GM10847 (cell line): Measurements from ENCODE around the gene NTNG1.

Experiments used
- POLR2A ChIP-seq: IDR thresholded peaks from 2 replicates; pipeline ENCODE4 v1.6.1; 2011; ENCODE audit not compliant: insufficient read length; ENCODE audit errors: extremely low read depth

Gene NTNG1

DNA sequence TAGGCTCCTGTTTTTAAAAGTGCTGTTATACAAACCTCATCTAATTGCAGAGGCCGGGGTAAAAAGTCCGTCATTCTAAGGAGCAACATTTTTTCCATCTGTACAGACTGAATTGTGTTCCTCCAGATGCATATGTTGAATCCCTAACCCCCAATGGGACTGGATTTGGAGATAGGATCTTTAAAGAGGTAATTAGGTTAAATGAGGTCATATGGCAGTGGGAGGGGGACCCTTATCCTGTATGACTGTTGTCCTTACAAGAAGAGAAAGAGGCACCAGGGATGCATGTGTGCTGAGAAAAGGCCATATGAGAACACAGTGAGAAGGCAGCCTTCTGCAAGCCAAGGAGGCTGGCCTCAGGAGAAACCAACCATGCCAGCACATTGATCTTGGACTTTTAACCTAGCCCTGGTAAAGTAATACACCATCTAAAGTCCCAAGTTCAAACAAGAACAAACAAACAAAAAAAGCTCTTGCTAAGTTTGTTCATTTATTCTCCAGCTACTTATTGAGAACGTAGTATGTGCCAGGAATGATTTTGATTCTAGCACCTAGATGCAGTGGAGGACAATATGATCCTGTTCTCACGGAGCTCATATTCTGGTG is 352.4 kb downstream of the NTNG1 start:
- TF ChIP-seq POLR2A, result no peak

DNA sequence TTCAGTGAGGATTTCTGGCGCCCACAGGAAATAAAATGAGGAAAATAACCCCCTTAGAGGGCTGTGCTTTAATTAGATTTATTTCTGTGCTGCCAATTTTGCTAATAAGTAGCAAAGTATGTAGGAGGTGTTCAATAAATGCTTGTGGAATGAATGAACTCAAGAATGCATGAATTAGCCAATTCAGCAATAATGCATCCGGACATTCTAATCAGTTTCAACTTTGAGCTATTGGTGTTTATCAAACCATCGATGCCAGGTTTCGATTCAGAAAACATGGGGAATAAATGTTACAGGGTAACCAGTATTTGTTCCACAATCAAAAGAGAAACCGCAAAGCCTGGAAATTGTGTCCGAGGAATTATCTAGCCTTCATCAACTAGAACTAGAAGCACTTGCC is 353.2 kb downstream of the NTNG1 start:
- TF ChIP-seq POLR2A, result no peak

DNA sequence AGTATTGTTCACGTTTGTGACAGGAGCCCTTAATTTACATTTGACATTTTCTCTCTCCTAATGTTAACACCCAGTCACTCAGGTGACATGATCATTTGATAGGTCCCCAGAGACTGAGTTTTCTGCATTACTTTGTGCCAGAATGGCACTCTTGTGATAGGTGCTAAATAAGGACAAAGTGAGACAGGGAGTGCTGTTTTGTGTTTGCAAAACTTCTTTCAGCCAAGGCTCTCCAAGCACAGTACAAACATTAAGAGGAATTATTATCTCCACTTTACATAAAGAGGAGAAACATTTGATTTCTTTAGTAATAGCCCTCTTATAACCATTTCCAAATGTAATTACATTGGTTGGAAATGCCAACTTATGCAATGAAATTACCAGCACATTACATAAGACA is 355.2 kb downstream of the NTNG1 start:
- no peak for TF ChIP-seq POLR2A

DNA sequence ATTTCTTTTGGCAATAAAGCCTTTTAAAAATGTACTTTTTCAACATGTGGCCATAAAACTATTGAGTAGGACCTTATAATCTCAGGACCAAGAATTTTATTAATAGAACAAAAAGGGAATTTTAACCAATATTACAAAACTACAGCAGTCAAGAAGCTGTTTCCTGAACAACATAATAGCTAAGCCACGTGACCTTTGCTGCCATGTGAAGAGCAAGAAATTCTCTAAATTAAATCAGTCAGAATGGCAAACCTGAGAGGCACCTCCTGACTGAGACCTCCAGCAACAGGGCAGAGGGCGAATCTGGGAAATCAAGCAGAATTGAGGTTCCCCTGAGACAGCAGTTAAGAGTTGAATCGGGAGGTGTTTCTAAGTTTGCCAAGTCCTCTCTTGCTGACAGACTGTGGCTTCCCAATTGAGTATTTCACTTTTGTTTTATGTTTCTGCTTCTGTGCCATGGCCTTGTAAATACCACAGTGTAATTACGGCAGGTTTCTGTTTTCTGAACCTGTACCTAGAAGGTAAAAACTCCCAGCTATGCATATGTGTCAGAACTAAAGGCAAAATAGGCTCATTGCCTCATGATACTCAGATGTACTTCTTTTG is 358.4 kb downstream of the NTNG1 start:
- TF ChIP-seq POLR2A, result no peak

DNA sequence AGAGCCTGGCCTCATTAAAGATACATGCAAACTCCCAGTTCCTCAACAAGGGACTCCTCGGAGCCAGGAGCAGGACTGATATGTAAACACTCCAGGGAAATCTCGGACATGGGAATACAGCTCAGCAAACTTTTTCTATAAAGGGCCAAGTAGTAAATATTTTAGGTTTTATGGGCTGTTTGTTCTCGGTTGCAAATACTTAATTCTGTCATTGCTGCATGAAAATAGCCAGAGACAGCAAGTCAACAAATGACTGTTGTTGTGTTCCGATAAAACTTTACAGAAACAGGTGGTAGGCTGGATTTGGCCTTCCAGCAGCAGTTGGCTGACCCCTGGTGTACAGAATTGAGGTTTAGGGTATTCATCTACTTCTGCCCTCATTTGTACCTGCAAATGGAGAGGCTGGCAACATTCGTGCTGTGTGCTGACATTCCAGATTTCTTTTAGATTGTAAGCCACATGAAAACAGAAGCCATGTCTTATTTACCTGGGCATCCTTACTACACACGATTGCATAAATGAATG is 360.3 kb downstream of the NTNG1 start:
- TF ChIP-seq POLR2A, result no peak

DNA sequence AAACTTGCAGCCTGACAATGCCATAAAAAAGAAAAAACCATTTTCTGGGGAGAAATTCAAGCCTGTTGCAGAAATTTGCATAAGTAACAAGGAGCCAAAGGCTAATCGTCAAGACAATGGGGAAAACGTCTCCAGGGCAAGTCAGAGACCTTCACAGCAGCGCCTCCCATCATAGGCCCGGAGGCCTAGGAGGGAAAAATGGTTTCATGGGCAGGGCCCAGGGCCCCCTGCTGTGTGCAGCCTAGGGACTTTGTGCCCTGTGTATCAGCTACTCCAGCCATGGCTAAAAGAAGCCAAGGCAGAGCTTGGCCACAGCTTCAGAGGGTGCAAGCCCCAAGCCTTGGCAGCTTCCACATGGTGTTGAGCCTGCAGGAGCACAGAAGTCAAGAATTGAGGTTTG is 369.5 kb downstream of the NTNG1 start:
- TF ChIP-seq POLR2A, result no peak

DNA sequence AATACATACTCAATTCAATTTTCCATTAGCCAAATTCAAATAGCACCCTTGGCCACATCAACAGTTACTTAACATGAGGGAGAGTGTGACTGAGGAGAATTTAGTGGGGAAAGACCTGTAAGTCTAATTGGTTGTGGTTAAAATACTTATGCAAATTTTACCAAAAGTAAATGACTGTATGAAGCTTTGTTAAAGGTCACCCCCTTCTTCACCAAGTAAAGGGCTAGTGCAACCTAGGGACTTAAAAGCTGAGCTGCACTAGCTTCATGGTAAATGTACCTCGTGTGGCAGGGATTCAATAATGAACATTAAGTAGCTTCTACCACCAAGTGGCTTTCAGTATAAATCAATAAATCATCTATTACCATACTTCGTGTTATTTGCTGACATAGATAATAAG is 372.0 kb downstream of the NTNG1 start:
- TF ChIP-seq POLR2A, result no peak

DNA sequence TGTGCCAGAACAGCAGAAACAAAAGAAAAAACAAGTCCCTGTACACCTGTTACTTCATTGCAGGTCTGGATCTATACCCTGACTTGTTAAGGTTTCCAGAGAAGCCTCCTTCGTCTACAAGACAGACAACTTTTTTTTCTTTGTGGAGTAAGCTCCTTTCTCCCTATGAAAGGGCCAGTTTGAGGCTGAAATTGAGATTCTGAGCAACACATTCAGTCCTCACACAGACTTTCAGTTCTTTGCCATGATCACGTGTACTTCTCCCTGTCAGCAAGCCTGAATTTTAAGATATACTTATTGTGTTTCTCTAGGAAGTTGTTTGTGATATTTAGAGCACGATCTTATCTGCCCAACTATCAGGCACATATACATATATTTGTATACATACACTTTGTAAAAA is 374.0 kb downstream of the NTNG1 start:
- TF ChIP-seq POLR2A, result no peak

DNA sequence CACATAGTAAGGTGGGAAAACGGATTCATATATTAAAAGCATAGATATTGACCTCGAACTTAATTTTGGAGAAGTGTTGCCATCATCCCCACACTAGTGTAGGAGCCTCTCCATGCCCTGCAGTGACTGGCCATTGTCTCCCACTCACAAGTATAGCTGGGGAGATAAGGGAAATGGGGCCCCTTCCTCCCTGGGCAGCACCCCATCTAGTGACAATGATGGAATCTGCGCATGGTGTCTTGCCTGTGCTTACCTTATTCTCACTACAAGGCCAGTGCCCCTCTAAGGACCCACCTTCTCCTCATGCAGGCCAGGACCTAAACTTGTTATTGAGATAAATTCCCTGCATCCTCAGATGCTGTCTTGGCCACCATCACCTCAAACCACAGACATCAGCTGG is 374.9 kb downstream of the NTNG1 start:
- TF ChIP-seq POLR2A, result no peak

DNA sequence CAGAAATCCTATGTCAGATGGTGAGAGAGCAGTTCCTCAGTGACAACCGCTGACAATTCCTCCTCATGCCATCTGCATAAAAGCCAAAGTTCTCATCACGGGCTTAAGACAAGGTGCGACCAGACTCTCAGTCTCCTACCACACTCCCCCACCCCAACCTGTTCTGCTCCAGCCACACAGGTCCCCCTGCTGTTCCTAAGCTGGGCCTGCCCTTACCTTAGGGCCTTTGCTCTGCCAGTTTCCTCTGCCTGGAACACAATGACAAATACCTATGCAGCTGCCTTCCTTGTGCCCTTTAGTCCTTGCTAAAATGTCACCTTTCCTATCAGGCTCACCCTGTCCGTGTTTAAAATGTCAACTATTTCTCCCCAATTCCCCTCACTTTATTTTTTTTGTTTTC is 382.2 kb downstream of the NTNG1 start:
- no peak for TF ChIP-seq POLR2A

DNA sequence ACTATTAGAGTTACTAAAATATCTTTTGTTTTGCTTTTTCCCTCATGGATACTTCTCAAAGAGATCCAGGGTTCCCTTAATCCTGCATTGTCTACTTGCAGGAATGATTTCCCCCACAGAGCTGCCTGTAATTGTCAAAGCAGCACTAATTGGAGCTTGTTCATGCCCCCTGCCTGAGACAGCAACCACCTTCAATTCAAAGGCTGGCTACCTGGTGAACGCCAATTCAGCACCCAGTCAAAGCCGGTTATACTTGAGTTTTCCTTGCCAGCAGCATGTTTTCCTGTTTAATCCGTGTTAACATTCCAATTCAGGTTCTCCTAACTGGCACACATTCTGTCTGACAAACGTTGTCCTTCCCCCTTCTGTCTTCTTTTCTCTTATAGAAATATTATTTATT is 382.9 kb downstream of the NTNG1 start:
- no peak for TF ChIP-seq POLR2A

DNA sequence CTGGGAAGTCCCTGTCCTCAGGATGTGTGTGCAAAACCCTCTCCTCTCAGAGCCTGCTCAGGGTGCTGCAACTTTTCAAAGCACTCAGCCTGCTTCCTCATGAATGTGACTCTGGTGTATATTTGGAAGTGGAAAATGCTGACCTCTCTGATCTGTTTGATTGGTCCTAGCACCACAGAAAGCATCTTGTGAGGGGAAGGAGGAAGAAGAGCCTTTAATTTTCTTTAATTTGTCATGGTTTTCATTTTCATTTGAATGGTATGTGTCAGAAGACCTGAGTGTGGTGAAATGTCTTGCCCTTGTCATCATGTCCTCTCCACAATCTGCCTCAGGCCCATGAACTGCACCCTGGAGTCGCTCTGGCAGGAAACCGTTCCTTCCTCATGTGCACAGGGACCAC is 383.5 kb downstream of the NTNG1 start:
- no peak for TF ChIP-seq POLR2A

DNA sequence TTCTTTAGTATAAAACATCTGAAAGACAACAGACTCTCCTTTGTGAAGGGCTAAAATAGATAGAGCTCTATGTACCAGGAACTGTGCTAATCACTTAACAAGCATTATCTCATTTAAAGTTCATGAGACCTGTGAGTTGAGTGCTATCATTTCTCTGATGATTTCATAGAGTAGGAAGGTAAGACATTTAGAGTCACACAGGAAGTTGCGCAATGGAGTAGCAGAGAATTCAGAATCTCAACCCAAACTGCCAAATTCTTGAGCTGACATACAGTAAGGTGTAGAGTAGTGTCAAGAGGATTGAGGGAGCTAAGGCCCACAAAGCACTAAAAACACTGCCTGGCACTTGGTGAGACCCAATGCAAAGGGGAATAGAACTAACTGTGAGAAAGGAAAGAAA is 384.3 kb downstream of the NTNG1 start:
- no peak for TF ChIP-seq POLR2A

DNA sequence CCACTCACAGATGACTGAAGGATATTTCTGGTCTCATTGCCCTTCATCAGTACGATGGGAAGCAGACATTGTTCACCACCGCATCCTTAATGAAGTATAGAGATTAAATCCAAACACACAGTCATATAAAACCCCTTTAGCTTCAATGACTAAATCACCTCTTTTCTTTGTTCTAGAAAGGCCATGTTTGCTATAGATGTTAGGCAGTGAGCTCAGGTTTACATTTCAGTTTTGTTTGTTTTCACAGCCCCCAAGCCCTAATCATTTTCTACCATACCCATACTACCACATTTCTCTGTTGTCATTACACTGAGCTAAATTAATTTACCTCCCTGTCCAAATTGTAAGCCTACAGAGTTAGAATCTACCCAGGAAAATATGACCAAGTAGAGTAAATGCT is 385.1 kb downstream of the NTNG1 start:
- TF ChIP-seq POLR2A, result no peak

DNA sequence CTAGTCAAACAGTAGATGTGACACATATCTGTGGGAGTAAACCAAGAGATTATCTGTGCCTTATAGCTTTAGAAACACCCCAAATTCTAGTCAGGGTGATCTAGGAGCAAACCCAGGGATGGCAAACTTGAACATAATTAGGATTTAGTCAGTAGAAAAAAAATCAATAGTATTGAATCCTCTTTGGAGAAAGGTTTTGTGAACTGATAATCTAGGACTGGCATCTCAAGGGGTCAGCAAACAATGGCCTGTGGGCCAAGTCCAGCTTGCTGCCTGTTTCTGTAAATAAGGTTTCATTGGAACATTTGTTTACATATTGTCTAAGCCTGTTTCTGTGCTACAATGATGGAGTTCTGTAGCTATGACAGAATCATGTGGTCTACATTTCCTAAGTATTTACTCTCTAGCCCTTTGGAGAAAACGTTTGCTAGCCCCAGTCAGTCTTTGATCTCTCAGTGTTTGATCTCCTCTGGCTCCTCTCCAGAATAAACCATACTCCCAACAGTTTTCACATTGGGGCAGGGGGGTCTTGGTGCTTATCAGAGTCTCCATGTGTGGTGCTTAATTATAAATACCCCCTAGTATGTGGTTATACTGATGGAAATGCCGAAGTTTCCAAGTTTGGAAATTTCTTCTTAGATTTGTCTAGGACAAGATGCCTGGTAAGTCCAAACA is 385.8 kb downstream of the NTNG1 start:
- no peak for TF ChIP-seq POLR2A

DNA sequence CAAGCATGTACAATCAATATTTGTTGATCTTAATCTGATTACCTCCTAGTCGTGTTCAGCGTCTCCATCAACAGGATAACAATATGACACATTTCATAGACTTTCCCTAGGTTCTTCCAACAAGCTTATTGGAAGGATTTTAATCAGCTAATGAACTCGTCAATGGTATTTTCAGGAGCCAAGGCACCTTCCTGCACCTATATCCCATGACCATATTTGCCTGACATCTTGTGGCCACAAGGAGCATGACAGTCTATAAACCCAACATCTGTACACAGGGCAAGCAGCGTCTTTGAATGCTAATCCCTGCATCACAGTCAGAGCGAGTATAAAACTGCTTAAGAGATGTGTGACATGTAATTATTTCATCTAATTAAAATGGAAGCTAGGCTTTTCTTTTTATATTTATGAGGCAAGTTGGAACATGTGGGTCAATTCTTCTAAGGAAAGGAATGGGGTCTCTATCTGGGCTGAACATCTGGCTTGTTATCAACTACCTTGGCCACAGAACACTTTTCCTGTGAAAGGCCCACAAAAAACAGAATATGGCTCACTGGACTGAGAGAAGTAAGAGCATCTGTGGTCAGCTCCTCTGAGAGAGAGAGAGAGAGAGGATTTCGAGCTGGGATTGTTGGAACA is 388.8 kb downstream of the NTNG1 start:
- TF ChIP-seq POLR2A, result no peak
